K562 (cell line): Measurements from ENCODE around the gene ACER3. TPM values are rescaled to one million over a fixed set of nuclear protein-coding genes. Genes with fewer than 3 reads are reported as not detected.

Source experiments
- ATAC-seq: fragments of 200-7000 bp; cut with Tn5 transposase; 3 replicates; pipeline ENCODE4 v1.9.1; 2020; ENCODE audit warnings: moderate library complexity
- BruUV-seq: library from RNA; stranded (reverse); fragments of 400-500 nt; replicated peaks from 2 replicates; lab custom pipeline; 2021; lab: Mats Ljungman, UMichigan
- CTCF ChIA-PET: fragments of 300-600 bp; formaldehyde crosslinking; extraction: SDS; loops from one replicate; lab custom pipeline; 2021; ENCODE audit warnings: low intra/inter-chr PET ratio; lab: Yijun Ruan, JAX
- POLR2A ChIA-PET: fragments of 300-600, 350-650 bp; sonication (Branson Sonifier 250); formaldehyde crosslinking; extraction: SDS; loops from one replicate; lab custom pipeline; 2021; ENCODE audit warnings: antibody characterized with exemption, inconsistent platforms; lab: Yijun Ruan, JAX
- DNase-seq, 4 experiments: peaks; one replicate each; pipeline versions ENCODE4 v3.0.0 to v3.0.0-alpha.2; 2011 to 2018; ENCODE audit warnings: low spot score in 3 of 4, mixed read lengths in 3 of 4; ENCODE audit errors: extremely low read depth in 1 of 4
- FAIRE-seq: peaks from 2 replicates; lab custom pipeline; 2011; peaks lifted over from hg19 to GRCh38; lab: Jason Lieb, UNC
- H2AFZ ChIP-seq: 2 replicates; pipeline ENCODE4 v1.6.0; 2011; ENCODE audit warnings: low read depth, low read length, control low read depth, inconsistent platforms
- H3K27ac ChIP-seq: fragments of 200-600 bp; 3 replicates; pipeline ENCODE4 v1.8.0; 2011; ENCODE audit warnings: low read depth, mild to moderate bottlenecking, control low read depth, inconsistent platforms, low read length, moderate library complexity, mixed read lengths; ENCODE audit errors: extremely low read depth
- H3K27me3 ChIP-seq, 2 experiments: fragments of 300-600 bp in 1 of 2; 2 replicates in 1 of 2; 3 replicates in 1 of 2; pipeline versions ENCODE4 v1.6.0 to v1.8.0; 2011; ENCODE audit warnings: inconsistent platforms in 2 of 2, low read length in 2 of 2, mild to moderate bottlenecking in 1 of 2, mixed read lengths in 1 of 2, moderate library complexity in 1 of 2; ENCODE audit not compliant: control insufficient read depth in 2 of 2, insufficient read depth in 2 of 2
- H3K36me3 ChIP-seq: fragments of 300-600 bp; 3 replicates; pipeline ENCODE4 v1.8.0; 2011; ENCODE audit warnings: mild to moderate bottlenecking, low read length, inconsistent platforms; ENCODE audit not compliant: control insufficient read depth, insufficient read depth
- H3K4me1 ChIP-seq, 2 experiments: fragments of 200-600 bp in 1 of 2; replicated peaks in 1 of 2; 2 replicates in 1 of 2; 3 replicates in 1 of 2; pipeline versions ENCODE4 v1.5.1 to v1.8.0; 2011; ENCODE audit warnings: inconsistent platforms in 2 of 2, low read length in 2 of 2, mild to moderate bottlenecking in 1 of 2, mixed read lengths in 1 of 2, moderate library complexity in 1 of 2; ENCODE audit not compliant: control insufficient read depth in 2 of 2, insufficient read depth in 2 of 2
- H3K4me2 ChIP-seq: 2 replicates; pipeline ENCODE4 v1.6.1; 2011; ENCODE audit warnings: low read length, control low read depth, inconsistent platforms, mixed read lengths; ENCODE audit not compliant: insufficient read depth
- H3K4me3 ChIP-seq: fragments of 200-600 bp; sonication (generic), shearing (Covaris generic); 2 replicates; pipeline ENCODE4 v1.5.1; 2016; ENCODE audit warnings: control low read depth, inconsistent platforms
- H3K79me2 ChIP-seq: fragments of 200-600 bp; 3 replicates; pipeline ENCODE4 v1.8.0; 2011; ENCODE audit warnings: low read length, inconsistent platforms; ENCODE audit not compliant: control insufficient read depth, insufficient read depth
- H3K9ac ChIP-seq, 2 experiments: 2 replicates each; pipeline versions ENCODE4 v1.6.0 to v1.6.1; 2011; ENCODE audit warnings: low read depth in 2 of 2, low read length in 2 of 2, control low read depth in 1 of 2, inconsistent platforms in 1 of 2, mild to moderate bottlenecking in 1 of 2, mixed read lengths in 1 of 2; ENCODE audit not compliant: insufficient read depth in 1 of 2
- H3K9me1 ChIP-seq: one replicate; pipeline ENCODE4 v1.6.0; 2011; ENCODE audit warnings: inconsistent platforms, mild to moderate bottlenecking, low read length, moderate library complexity; ENCODE audit not compliant: control insufficient read depth, insufficient read depth
- H3K9me3 ChIP-seq: replicated peaks from 2 replicates; pipeline ENCODE4 v1.5.1; 2011; ENCODE audit warnings: low read depth, low read length, inconsistent platforms; ENCODE audit not compliant: control insufficient read depth, insufficient read depth
- H4K20me1 ChIP-seq: replicated peaks from 2 replicates; pipeline ENCODE4 v1.6.1; 2011; ENCODE audit warnings: low read length, inconsistent platforms, mixed read lengths; ENCODE audit not compliant: control insufficient read depth, insufficient read depth
- ARID1B ChIP-seq: fragments of 450-650 bp; IDR thresholded peaks from 2 replicates; pipeline ENCODE4 v1.6.1; 2016; ENCODE audit warnings: antibody characterized with exemption, mild to moderate bottlenecking, inconsistent platforms
- ATF3 ChIP-seq, 2 experiments: fragments of 450-650 bp in 1 of 2; sonication (generic) in 1 of 2; formaldehyde crosslinking in 1 of 2; IDR thresholded peaks in 1 of 2; conservative IDR thresholded peaks in 1 of 2; 2 replicates each; pipeline versions ENCODE4 v1.6.1 to v1.8.1; 2016 to 2023; ENCODE audit warnings: mild to moderate bottlenecking in 2 of 2, moderate library complexity in 2 of 2, inconsistent platforms in 1 of 2, missing genetic modification reagents in 1 of 2
- CBFA2T3 ChIP-seq: fragments of 450-650 bp; IDR thresholded peaks from 2 replicates; pipeline ENCODE4 v1.6.1; 2017
- CCAR2 ChIP-seq: fragments of 200-400 bp; formaldehyde crosslinking; IDR thresholded peaks from 2 replicates; pipeline ENCODE4 v1.6.1; 2017; ENCODE audit warnings: mild to moderate bottlenecking, low read depth, low read length
- DLX4 ChIP-seq: fragments of 250-450 bp; sonication (Bioruptor Pico); IDR thresholded peaks from 2 replicates; pipeline ENCODE4 v1.6.1; 2021; ENCODE audit warnings: mild to moderate bottlenecking
- DPF2 ChIP-seq: fragments of 450-650 bp; IDR thresholded peaks from 2 replicates; pipeline ENCODE4 v1.6.1; 2016
- MEIS2 ChIP-seq: fragments of 450-650 bp; IDR thresholded peaks from 2 replicates; pipeline ENCODE4 v1.6.1; 2014; ENCODE audit warnings: mild to moderate bottlenecking; ENCODE audit not compliant: partially characterized antibody
- MTF1 ChIP-seq: fragments of 250-450 bp; sonication (Bioruptor Pico); IDR thresholded peaks from 2 replicates; pipeline ENCODE4 v1.9.0; 2021; ENCODE audit warnings: moderate library complexity, mild to moderate bottlenecking, inconsistent platforms, borderline replicate concordance
- NFE2 ChIP-seq: IDR thresholded peaks from 2 replicates; pipeline ENCODE4 v1.6.1; 2014; ENCODE audit warnings: antibody characterized with exemption, low read depth
- PCBP2 ChIP-seq: fragments of 200-400 bp; formaldehyde crosslinking; IDR thresholded peaks from 2 replicates; pipeline ENCODE4 v1.6.1; 2018; ENCODE audit warnings: low read length, low read depth, mild to moderate bottlenecking, moderate library complexity; ENCODE audit not compliant: poor library complexity, severe bottlenecking
- RUNX1 ChIP-seq: sonication (generic); IDR thresholded peaks from 2 replicates; pipeline ENCODE4 v1.6.1; 2016; ENCODE audit warnings: antibody characterized with exemption, low read depth
- THRB ChIP-seq: fragments of 450-650 bp; formaldehyde crosslinking; conservative IDR thresholded peaks from 2 replicates; pipeline ENCODE4 v1.4.0; 2022; ENCODE audit warnings: mild to moderate bottlenecking, missing genetic modification characterization
- ZBTB5 ChIP-seq: fragments of 450-650 bp; IDR thresholded peaks from 2 replicates; pipeline ENCODE4 v1.6.1; 2017; ENCODE audit warnings: antibody characterized with exemption
- ZNF253 ChIP-seq: fragments of 250-450 bp; sonication (Bioruptor Pico); conservative IDR thresholded peaks from 2 replicates; pipeline ENCODE4 v1.6.1; 2021; ENCODE audit warnings: mild to moderate bottlenecking
- WGBS: fragments of 100-300 bp; shearing (Covaris generic); methylation state at CpG from one replicate; pipeline ENCODE4 v1.1.6; 2016; ENCODE audit warnings: low coverage, mixed read lengths; ENCODE audit not compliant: insufficient coverage; ENCODE audit errors: missing lambda C conversion rate; 5-methylcytosine and 5-hydroxymethylcytosine counted together
- in situ Hi-C: fragments of 300-500 bp; cut with MboI; formaldehyde crosslinking; loops from 4 replicates; pipeline ENCODE4 v1.15.0; 2018; ENCODE audit warnings: inconsistent platforms, mixed read lengths
- intact Hi-C: fragments of 100-400 bp; cut with micrococcal nuclease; formaldehyde crosslinking; loops from 2 replicates; pipeline ENCODE4 v1.14.2; 2022
- polyA plus RNA-seq, 8 experiments: library from polyadenylated mRNA; depleted of rRNA in 4 of 8; stranded (reverse) in 5 of 8; unstranded in 3 of 8; fragments of >200 nt; fragmentation: Nextera tagmentation in 2 of 8; fragmentation: Illumina TruSeq in 1 of 8; extraction: Ambion mirVana in 2 of 8; extraction: Trizol in 1 of 8; gene quantifications; 2 replicates each; pipeline versions ENCODE4 v1.2.1 to v1.2.3, GENCODE V29; 2011 to 2014; ENCODE audit warnings: inconsistent platforms in 1 of 8, missing spikeins in 1 of 8
- total RNA-seq, 7 experiments: library from RNA; depleted of rRNA in 6 of 7; stranded (reverse); fragments of >200 nt in 6 of 7; fragmentation: Illumina TruSeq in 2 of 7; extraction: Trizol in 2 of 7; gene quantifications; 2 replicates each; pipeline versions ENCODE4 v1.2.1 to v1.2.3, GENCODE V29; 2011 to 2021; ENCODE audit warnings: low replicate concordance in 1 of 7

The ACER3 gene
- total and polyA plus RNA-seq, 9 of the 15 experiments (the other 6 are each of a cell fraction or from before 2014, with no cell fraction given), result 2.0 to 23.8 (median 9.5) TPM

GRCh38 chr11:76850130-76850529 lies 10.6 kb upstream of the ACER3 start:
- no TSS peak for BruUV-seq
- no peak overlapping the region for H3K27ac ChIP-seq
- H3K27me3 ChIP-seq, result no peaks in the 10 kb centered on the region
- intact Hi-C loops, result no loop called here
- H3K36me3 ChIP-seq, result no peaks in the 10 kb centered on the region
- H3K9me1 ChIP-seq, result no peaks in the 10 kb centered on the region
- peak overlapping the region in 1 of 2 experiments; percentile 49; a peak in 1 of 4 replicates for H3K9ac ChIP-seq
- ChIA-PET POLR2A (interaction anchor here (0.6 to 1.4 kb wide), 4 partner anchors 11 to 1384 kb away, joined by 3 to 6 read pairs (median 3); partner anchors contain the start of gene ACER3), CTCF (no interaction called here)
- no peaks in the 10 kb centered on the region for H4K20me1 ChIP-seq
- H3K9me3 ChIP-seq, result no peaks in the 10 kb centered on the region
- TF ChIP-seq CBFA2T3 (peak; percentile 46; the same call in 1 of the 2 replicates), PCBP2 (no peak), NFE2 (no peak), DLX4 (CRISPR knock-in tag) (no peak), RUNX1 (no peak), ZNF253 (CRISPR knock-in tag) (no peak), CCAR2 (no peak), ATF3 (IDR thresholded peaks at IDR 0.05) (no peak), ATF3 (CRISPR knock-in tag; conservative IDR thresholded peaks at IDR 0.05) (no peak), MTF1 (CRISPR knock-in tag) (no peak), THRB (no peak), MEIS2 (no peak), ZBTB5 (no peak), DPF2 (0 out of 2 replicates have a peak, but pooled peaks have one; percentile 25), ARID1B (peak; percentile 42; the same call in 1 of the 2 replicates)
- peaks cover 9 to 19% of the 10 kb centered on the region in 2 experiments; a peak in 4 of 5 replicates for H3K4me1 ChIP-seq
- peak overlapping the region; percentile 16; the same call in 1 of the 2 replicates for H3K4me2 ChIP-seq
- ATAC-seq (peak; percentile 60), FAIRE-seq (no peak), DNase-seq (no peak)
- WGBS, result 12% methylated on average over 4 of the region's 4 CpGs
- in situ Hi-C loops, result no loop called here
- H3K4me3 ChIP-seq, result no peak overlapping the region
- H2AFZ ChIP-seq, result peak overlapping the region; percentile 38
- no peaks in the 10 kb centered on the region for H3K79me2 ChIP-seq
